GM06990 (cell line): ENCODE measurements around the gene NAALADL2.

ENCODE experiments used
- DNase-seq: peaks from one replicate; pipeline ENCODE4 v3.0.0-alpha.2; 2011; ENCODE audit not compliant: insufficient read length; ENCODE audit errors: extremely low read depth
- H3K27me3 ChIP-seq: replicated peaks from 2 replicates; pipeline ENCODE4 v1.6.0; 2011; ENCODE audit warnings: low read length; ENCODE audit not compliant: control insufficient read depth, insufficient read depth
- H3K36me3 ChIP-seq: 2 replicates; pipeline ENCODE4 v1.5.1; 2011; ENCODE audit warnings: low read length; ENCODE audit not compliant: control insufficient read depth, insufficient read depth
- H3K4me3 ChIP-seq: replicated peaks from 2 replicates; pipeline ENCODE4 v1.5.1; 2011; ENCODE audit warnings: low read depth, mild to moderate bottlenecking, control low read depth, low read length
- TF ChIP-seq, protein P1 (sequence below): IDR thresholded peaks from 2 replicates; pipeline ENCODE4 v1.5.1; 2011; ENCODE audit warnings: low read length, control low read depth, mild to moderate bottlenecking, inconsistent platforms; ENCODE audit not compliant: insufficient read depth, poor library complexity, severe bottlenecking

NAALADL2 gene

DNA sequence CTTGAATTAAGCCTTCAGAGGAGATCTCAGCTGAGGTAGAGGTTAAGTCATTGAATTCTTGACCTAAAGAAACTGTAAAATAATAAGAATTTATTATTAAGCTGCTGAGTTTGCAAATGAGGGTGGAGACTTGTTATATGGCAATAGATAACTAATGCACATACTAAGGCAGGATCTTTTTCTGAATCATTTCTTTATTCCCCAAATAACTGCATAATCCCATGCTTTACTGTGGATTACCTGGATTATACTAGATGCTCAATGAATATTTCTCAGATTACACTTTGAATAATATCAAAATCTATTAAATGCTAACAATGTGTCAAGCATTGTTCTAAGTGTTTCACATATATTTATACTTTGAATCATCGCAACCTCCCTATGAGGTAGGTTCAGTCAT is 532.5 kb downstream of the NAALADL2 start:
- TF ChIP-seq, protein P1, sequence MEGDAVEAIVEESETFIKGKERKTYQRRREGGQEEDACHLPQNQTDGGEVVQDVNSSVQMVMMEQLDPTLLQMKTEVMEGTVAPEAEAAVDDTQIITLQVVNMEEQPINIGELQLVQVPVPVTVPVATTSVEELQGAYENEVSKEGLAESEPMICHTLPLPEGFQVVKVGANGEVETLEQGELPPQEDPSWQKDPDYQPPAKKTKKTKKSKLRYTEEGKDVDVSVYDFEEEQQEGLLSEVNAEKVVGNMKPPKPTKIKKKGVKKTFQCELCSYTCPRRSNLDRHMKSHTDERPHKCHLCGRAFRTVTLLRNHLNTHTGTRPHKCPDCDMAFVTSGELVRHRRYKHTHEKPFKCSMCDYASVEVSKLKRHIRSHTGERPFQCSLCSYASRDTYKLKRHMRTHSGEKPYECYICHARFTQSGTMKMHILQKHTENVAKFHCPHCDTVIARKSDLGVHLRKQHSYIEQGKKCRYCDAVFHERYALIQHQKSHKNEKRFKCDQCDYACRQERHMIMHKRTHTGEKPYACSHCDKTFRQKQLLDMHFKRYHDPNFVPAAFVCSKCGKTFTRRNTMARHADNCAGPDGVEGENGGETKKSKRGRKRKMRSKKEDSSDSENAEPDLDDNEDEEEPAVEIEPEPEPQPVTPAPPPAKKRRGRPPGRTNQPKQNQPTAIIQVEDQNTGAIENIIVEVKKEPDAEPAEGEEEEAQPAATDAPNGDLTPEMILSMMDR: no peak

DNA sequence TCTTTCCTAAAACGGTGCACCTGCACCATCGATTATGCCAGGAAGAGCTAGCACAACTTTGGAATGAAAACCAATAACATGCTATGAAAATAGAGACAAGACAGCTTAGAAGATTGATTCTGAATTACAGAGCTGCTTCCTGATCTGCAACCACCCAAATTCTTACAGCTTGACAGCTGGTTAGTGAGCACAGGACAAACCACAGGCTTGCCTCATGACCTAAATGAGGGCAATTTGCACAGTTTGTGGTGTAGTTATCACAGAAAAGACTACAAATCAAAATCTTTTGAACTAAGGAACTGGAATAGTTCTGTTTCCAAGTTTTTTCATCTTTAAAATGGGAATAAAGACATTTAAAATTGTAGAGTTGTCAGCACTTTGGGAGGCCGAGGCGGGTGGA is 533.5 kb downstream of the NAALADL2 start:
- TF ChIP-seq, protein P1: no peak
- DNase-seq: no peak

More for the DNA sequence above, 532.5 kb downstream of the NAALADL2 start:
- no peaks in the 10 kb centered on the region for H3K27me3 ChIP-seq
- H3K36me3 ChIP-seq: no peaks in the 10 kb centered on the region
- no peak for DNase-seq
- no peak overlapping the region for H3K4me3 ChIP-seq

DNA sequence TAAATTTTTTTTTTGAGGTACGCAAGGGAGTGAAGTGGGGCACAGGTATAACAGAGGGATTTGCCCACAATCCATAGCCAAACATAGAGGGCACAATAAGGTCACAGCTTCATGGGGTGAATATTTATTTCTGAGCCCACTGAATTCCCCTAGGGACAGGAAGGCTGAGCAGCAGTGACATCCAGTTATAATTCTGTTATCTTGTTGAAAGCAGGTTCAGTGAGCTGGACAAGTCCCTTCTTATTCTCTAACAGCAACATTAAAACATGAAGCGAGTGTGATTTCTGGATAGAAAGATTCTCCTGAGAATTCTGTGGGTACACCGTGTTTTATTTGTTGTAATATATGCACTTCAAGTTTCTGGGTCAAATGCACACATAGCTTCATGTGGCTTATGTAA is 538.2 kb downstream of the NAALADL2 start:
- Histone ChIP-seq H3K36me3 (no peaks in the 10 kb centered on the region), H3K4me3 (no peak overlapping the region), H3K27me3 (no peaks in the 10 kb centered on the region)
- TF ChIP-seq, protein P1: no peak
- no peak for DNase-seq

More for the DNA sequence above, 533.5 kb downstream of the NAALADL2 start:
- Histone ChIP-seq H3K27me3 (no peaks in the 10 kb centered on the region), H3K36me3 (no peaks in the 10 kb centered on the region), H3K4me3 (no peak overlapping the region)

DNA sequence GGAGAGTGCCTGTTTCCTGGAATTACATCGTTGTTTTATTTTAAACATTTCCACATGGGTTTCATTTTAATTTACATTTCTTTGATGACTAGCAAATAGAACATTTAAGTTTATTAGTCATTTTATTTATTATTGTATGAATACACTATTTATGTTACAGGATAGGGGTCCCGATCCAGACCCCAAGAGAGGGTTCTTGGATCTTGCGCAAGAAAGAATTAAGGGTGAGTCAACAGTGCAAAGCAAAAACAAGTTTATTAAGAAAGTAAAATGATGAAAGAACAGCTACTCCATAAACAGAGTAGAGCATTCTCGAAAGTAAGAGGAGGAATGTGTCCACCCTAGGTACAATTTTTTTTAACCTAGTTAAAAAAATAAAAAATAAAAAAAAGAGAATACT is 539.5 kb downstream of the NAALADL2 start:
- Histone ChIP-seq H3K27me3 (no peaks in the 10 kb centered on the region), H3K4me3 (no peak overlapping the region), H3K36me3 (no peaks in the 10 kb centered on the region)
- DNase-seq: no peak
- TF ChIP-seq, protein P1: no peak

DNA sequence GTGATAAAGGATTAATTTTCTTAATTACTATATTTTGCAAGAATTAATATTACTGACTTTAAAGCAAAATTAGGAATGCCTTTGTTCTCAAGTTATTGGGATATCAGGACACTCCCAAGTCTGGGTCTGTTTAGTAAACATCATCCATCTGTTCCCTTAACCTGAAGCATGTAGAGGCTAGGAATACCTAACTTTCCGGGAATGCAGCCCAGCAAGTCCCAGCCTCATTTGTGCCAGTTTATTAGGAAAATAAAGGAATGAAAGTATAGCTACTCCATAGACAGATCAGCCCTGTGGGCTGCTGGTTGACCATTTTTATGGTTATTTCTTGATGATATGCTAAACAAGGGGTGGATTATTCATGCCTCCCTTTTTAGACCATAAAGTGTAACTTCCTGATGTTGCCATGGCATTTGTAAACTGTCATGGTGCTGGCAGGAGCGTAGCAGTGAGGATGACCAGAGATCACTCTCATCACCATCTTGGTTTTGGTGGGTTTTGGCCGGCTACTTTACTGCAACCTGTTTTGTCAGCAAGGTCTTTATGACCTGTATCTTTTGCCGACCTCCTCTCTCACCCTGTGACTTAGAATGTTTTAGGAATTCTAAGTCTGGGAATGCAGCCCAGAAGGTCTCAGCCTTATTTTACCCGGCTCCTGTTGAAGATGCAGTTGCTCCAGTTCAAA is 540.2 kb downstream of the NAALADL2 start:
- no peak for DNase-seq
- H3K36me3 ChIP-seq: no peaks in the 10 kb centered on the region
- no peak overlapping the region for H3K4me3 ChIP-seq
- TF ChIP-seq, protein P1: no peak
- H3K27me3 ChIP-seq: no peaks in the 10 kb centered on the region

DNA sequence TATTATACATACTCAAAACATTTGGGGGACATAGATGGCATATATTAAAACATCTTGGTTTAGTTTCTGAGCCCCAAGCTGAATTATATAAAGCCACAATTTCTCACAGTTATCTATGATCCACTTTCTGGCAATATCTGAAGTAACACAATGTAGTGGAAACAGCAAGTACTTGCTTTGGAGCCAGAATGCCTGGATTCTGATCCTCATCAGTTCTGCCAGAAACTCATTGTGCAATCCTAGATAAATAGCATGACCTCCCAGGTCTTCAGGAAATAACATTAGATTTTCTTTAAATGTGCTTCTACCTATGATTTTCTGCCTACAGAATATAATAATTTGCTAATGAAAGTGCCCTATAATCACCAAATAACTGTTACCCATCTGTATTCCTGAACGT is 544.9 kb downstream of the NAALADL2 start:
- no peaks in the 10 kb centered on the region for H3K36me3 ChIP-seq
- TF ChIP-seq, protein P1: no peak
- no peak for DNase-seq

More for the DNA sequence above, 544.9 kb downstream of the NAALADL2 start:
- Histone ChIP-seq H3K27me3 (no peaks in the 10 kb centered on the region), H3K4me3 (no peak overlapping the region)
